ENCODE results near the gene PCBD2.

- TF ChIP-seq JUNB (IDR thresholded peaks at IDR 0.05) (no peak), MAFK (IDR thresholded peaks at IDR 0.05; ENCODE audit: partially characterized antibody) (no peak), GATA3 (IDR thresholded peaks at IDR 0.05; ENCODE audit: borderline replicate concordance) (no peak), CTCF (IDR thresholded peaks at IDR 0.05) (no peak), EP300 (IDR thresholded peaks at IDR 0.05) (no peak), RFX5 (IDR thresholded peaks at IDR 0.05) (no peak), POLR2A (IDR thresholded peaks at IDR 0.05; ENCODE audit: low read length) (no peak), CBX8 (IDR thresholded peaks at IDR 0.05) (no peak), RNF2 (IDR thresholded peaks at IDR 0.05; ENCODE audit: borderline replicate concordance, low read depth) (no peak)
Observed at GRCh38 chr5:134864707-134865106, 40.2 kb upstream of the PCBD2 start.

All from A549 (cell line).